Measurements from ENCODE around the gene SESN3. TPM values are rescaled to one million over a fixed set of nuclear protein-coding genes. Genes with fewer than 3 reads are reported as not detected.

SESN3 gene
- total RNA-seq, 1 experiment from 2014 or later, result 28.2 TPM

- intact Hi-C loops (cut with micrococcal nuclease; ENCODE audit: unreplicated experiment), result loop anchor here (5.0 to 10.0 kb wide), 5 partner anchors 182 to 683 kb away; partner anchors contain the start of genes CWC15 and KDM4D
- CTCF ChIA-PET, result interaction anchor here (0.6 to 4.3 kb wide), 33 partner anchors 10 to 681 kb away, joined by 3 to 67 read pairs (median 5); partner anchors contain the start of genes FAM76B, SESN3 and SRSF8
- no TSS peak for BruUV-seq (replicated peaks)
- no peaks in the 10 kb centered on the region for H3K9me3 Mint-ChIP-seq (ENCODE audit: unreplicated experiment)
- no peak overlapping the region for H3K4me3 Mint-ChIP-seq (ENCODE audit: unreplicated experiment)
- no peaks in the 10 kb centered on the region for H3K27me3 Mint-ChIP-seq (ENCODE audit: insufficient read depth, unreplicated experiment)
- Histone ChIP-seq H3K36me3 (ENCODE audit: control insufficient read depth, insufficient read depth, low read length) (no peaks in the 10 kb centered on the region), H3K27me3 (replicated peaks; ENCODE audit: control insufficient read depth, insufficient read depth, low read length) (no peaks in the 10 kb centered on the region), H3K9me3 (no peaks in the 10 kb centered on the region), H3K4me3 (ENCODE audit: low read depth, low read length) (no peak overlapping the region), H3K4me1 (peaks cover 15% of the 10 kb centered on the region)
- DNase-seq, result peak; percentile 82 to 86
- POLR2A ChIA-PET, result no interaction called here
- TF ChIP-seq, protein P1, sequence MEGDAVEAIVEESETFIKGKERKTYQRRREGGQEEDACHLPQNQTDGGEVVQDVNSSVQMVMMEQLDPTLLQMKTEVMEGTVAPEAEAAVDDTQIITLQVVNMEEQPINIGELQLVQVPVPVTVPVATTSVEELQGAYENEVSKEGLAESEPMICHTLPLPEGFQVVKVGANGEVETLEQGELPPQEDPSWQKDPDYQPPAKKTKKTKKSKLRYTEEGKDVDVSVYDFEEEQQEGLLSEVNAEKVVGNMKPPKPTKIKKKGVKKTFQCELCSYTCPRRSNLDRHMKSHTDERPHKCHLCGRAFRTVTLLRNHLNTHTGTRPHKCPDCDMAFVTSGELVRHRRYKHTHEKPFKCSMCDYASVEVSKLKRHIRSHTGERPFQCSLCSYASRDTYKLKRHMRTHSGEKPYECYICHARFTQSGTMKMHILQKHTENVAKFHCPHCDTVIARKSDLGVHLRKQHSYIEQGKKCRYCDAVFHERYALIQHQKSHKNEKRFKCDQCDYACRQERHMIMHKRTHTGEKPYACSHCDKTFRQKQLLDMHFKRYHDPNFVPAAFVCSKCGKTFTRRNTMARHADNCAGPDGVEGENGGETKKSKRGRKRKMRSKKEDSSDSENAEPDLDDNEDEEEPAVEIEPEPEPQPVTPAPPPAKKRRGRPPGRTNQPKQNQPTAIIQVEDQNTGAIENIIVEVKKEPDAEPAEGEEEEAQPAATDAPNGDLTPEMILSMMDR (IDR thresholded peaks at IDR 0.05; ENCODE audit: insufficient read depth in 1 of 2, low read depth in 1 of 2, low read length in 1 of 2, severe bottlenecking in 1 of 2, unreplicated experiment in 1 of 2), result peak; percentile 92 to 96
- no peak overlapping the region for H3K27ac Mint-ChIP-seq (ENCODE audit: unreplicated experiment)
- H3K4me1 Mint-ChIP-seq (ENCODE audit: low read depth, unreplicated experiment), result peaks cover 27% of the 10 kb centered on the region
- H3K36me3 Mint-ChIP-seq (ENCODE audit: insufficient read depth, unreplicated experiment), result peaks cover 8% of the 10 kb centered on the region
Observed at GRCh38 chr11:95154514-95154913, 76.5 kb downstream of the SESN3 start.

- no peaks in the 10 kb centered on the region for H3K36me3 ChIP-seq (ENCODE audit: control insufficient read depth, insufficient read depth, low read length)
- TF ChIP-seq, protein P1 (IDR thresholded peaks at IDR 0.05; ENCODE audit: insufficient read depth in 1 of 2, low read depth in 1 of 2, low read length in 1 of 2, severe bottlenecking in 1 of 2, unreplicated experiment in 1 of 2), result no peak
- H3K27me3 Mint-ChIP-seq (ENCODE audit: insufficient read depth, unreplicated experiment), result no peaks in the 10 kb centered on the region
- POLR2A ChIA-PET, result interaction anchor here (1.0 kb wide), 1 partner anchor 293 kb away, joined by 4 read pairs; no protein-coding TSS in a partner anchor
- no peaks in the 10 kb centered on the region for H3K9me3 Mint-ChIP-seq (ENCODE audit: unreplicated experiment)
- no peak overlapping the region for H3K4me3 ChIP-seq (ENCODE audit: low read depth, low read length)
- peaks cover 20% of the 10 kb centered on the region for H3K4me1 ChIP-seq
- intact Hi-C loops (cut with micrococcal nuclease; ENCODE audit: unreplicated experiment), result loop anchor here (5.0 to 10.0 kb wide), 5 partner anchors 182 to 683 kb away; partner anchors contain the start of genes CWC15 and KDM4D
- H3K4me3 Mint-ChIP-seq (ENCODE audit: unreplicated experiment), result no peak overlapping the region
- BruUV-seq (replicated peaks), result no TSS peak
- H3K27ac Mint-ChIP-seq (ENCODE audit: unreplicated experiment), result no peak overlapping the region
- CTCF ChIA-PET, result interaction anchor here (0.6 to 4.3 kb wide), 28 partner anchors 11 to 682 kb away, joined by 3 to 67 read pairs (median 5); partner anchors contain the start of genes FAM76B, SESN3 and SRSF8
- peaks cover 34% of the 10 kb centered on the region for H3K4me1 Mint-ChIP-seq (ENCODE audit: low read depth, unreplicated experiment)
- H3K9me3 ChIP-seq, result no peaks in the 10 kb centered on the region
- no peak for DNase-seq
- peaks cover 8% of the 10 kb centered on the region for H3K36me3 Mint-ChIP-seq (ENCODE audit: insufficient read depth, unreplicated experiment)
- H3K27me3 ChIP-seq (replicated peaks; ENCODE audit: control insufficient read depth, insufficient read depth, low read length), result no peaks in the 10 kb centered on the region
Observed at GRCh38 chr11:95153857-95154246, 77.2 kb downstream of the SESN3 start.

- H3K36me3 ChIP-seq (ENCODE audit: control insufficient read depth, insufficient read depth, low read length), result no peaks in the 10 kb centered on the region
- Mint-ChIP-seq H3K27me3 (ENCODE audit: insufficient read depth, unreplicated experiment) (no peaks in the 10 kb centered on the region), H3K27ac (ENCODE audit: unreplicated experiment) (no peak overlapping the region), H3K9me3 (ENCODE audit: unreplicated experiment) (no peaks in the 10 kb centered on the region), H3K4me1 (ENCODE audit: low read depth, unreplicated experiment) (peaks cover 35% of the 10 kb centered on the region), H3K4me3 (ENCODE audit: unreplicated experiment) (no peak overlapping the region), H3K36me3 (ENCODE audit: insufficient read depth, unreplicated experiment) (peaks cover 8% of the 10 kb centered on the region)
- H3K4me3 ChIP-seq (ENCODE audit: low read depth, low read length), result no peak overlapping the region
- H3K27me3 ChIP-seq (replicated peaks; ENCODE audit: control insufficient read depth, insufficient read depth, low read length), result no peaks in the 10 kb centered on the region
- H3K4me1 ChIP-seq, result peaks cover 20% of the 10 kb centered on the region
- H3K9me3 ChIP-seq, result no peaks in the 10 kb centered on the region
- no peak for DNase-seq
- CTCF ChIA-PET, result interaction anchor here (0.7 to 4.3 kb wide), 9 partner anchors 78 to 612 kb away, joined by 3 to 67 read pairs (median 4); partner anchors contain the start of gene SESN3
- TF ChIP-seq, protein P1 (IDR thresholded peaks at IDR 0.05; ENCODE audit: insufficient read depth in 1 of 2, low read depth in 1 of 2, low read length in 1 of 2, severe bottlenecking in 1 of 2, unreplicated experiment in 1 of 2), result no peak
- POLR2A ChIA-PET, result interaction anchor here (1.0 kb wide), 1 partner anchor 294 kb away, joined by 4 read pairs; no protein-coding TSS in a partner anchor
- no TSS peak for BruUV-seq (replicated peaks)
- intact Hi-C loops (cut with micrococcal nuclease; ENCODE audit: unreplicated experiment), result loop anchor here (5.0 to 10.0 kb wide), 5 partner anchors 181 to 684 kb away; partner anchors contain the start of genes CWC15 and KDM4D
Observed at GRCh38 chr11:95152876-95153856, 77.8 kb downstream of the SESN3 start.
